Measurements from ENCODE around the gene AUTS2. TPM values are rescaled to one million over a fixed set of nuclear protein-coding genes. Genes with fewer than 3 reads are reported as not detected.
A peak's percentile ranks its signal among the peaks of the same experiment; 100 is the strongest.

AUTS2 gene
- polyA plus RNA-seq, 3 donors: 0.08 to 0.35 TPM; not detected in 1

GRCh38 chr7:69696054-69696591 is 97.8 kb downstream of the AUTS2 start:
- intact Hi-C loops (cut with micrococcal nuclease): no loop called here
- WGBS (ENCODE audit: insufficient coverage): 0% methylated on average over 3 of the region's 7 CpGs
- no peaks in the 10 kb centered on the region for H3K79me2 ChIP-seq (ENCODE audit: insufficient read depth, low read length)
- Mint-ChIP-seq H3K9me3 (no peaks in the 10 kb centered on the region), H3K27me3 (ENCODE audit: low read depth in 3 of 3) (peaks cover 0 to 3% (median 0%) of the 10 kb centered on the region in 3 donors), H3K4me3 (no peak overlapping the region), H3K4me1 (peaks cover 10% of the 10 kb centered on the region), H3K36me3 (no peaks in the 10 kb centered on the region), H3K27ac (no peak overlapping the region)
- H3K4me2 ChIP-seq (replicated peaks; ENCODE audit: extremely low read depth, low read length, poor library complexity, severe bottlenecking): no peak overlapping the region
- H3K4me1 ChIP-seq (ENCODE audit: control insufficient read depth in 1 of 2, insufficient read depth in 2 of 2, low read length in 2 of 2): peaks cover 0 to 3% of the 10 kb centered on the region in 2 donors
- H3K9ac ChIP-seq (ENCODE audit: insufficient read depth, low read length, poor library complexity, severe bottlenecking): no peak overlapping the region
- no peaks in the 10 kb centered on the region for H4K20me1 ChIP-seq (ENCODE audit: insufficient read depth, low read length)
- peak in 1 of 3 donors; percentile 8 for DNase-seq
- H3K4me3 ChIP-seq (replicated peaks in 1 of 3; ENCODE audit: low read depth in 2 of 3, low read length in 3 of 3): no peak overlapping the region
- no peak for TF ChIP-seq CTCF (IDR thresholded peaks at IDR 0.05)
- H3K9me3 ChIP-seq (replicated peaks in 1 of 2; ENCODE audit: control insufficient read depth in 1 of 2, insufficient read depth in 1 of 2, low read length in 2 of 2): no peaks in the 10 kb centered on the region
- no peaks in the 10 kb centered on the region for H3K27me3 ChIP-seq (ENCODE audit: control insufficient read depth in 2 of 2, insufficient read depth in 2 of 2, low read length in 2 of 2)
- H2AFZ ChIP-seq (ENCODE audit: insufficient read depth, low read depth, low read length, poor library complexity, severe bottlenecking): no peak overlapping the region
- no peaks in the 10 kb centered on the region for H3K36me3 ChIP-seq (replicated peaks in 1 of 2; ENCODE audit: control insufficient read depth in 1 of 2, insufficient read depth in 2 of 2, low read length in 2 of 2)
- no peak overlapping the region for H3K27ac ChIP-seq (ENCODE audit: low read depth in 1 of 2, low read length in 2 of 2)

GRCh38 chr7:69696686-69697685 is 98.7 kb downstream of the AUTS2 start:
- TF ChIP-seq CTCF (IDR thresholded peaks at IDR 0.05): no peak
- H3K27me3 ChIP-seq (ENCODE audit: control insufficient read depth in 2 of 2, insufficient read depth in 2 of 2, low read length in 2 of 2): no peaks in the 10 kb centered on the region
- Mint-ChIP-seq H3K4me1 (peaks cover 10% of the 10 kb centered on the region), H3K36me3 (no peaks in the 10 kb centered on the region), H3K4me3 (no peak overlapping the region), H3K27ac (no peak overlapping the region), H3K27me3 (ENCODE audit: low read depth in 3 of 3) (peaks cover 0 to 3% (median 0%) of the 10 kb centered on the region in 3 donors), H3K9me3 (no peaks in the 10 kb centered on the region)
- H3K27ac ChIP-seq (ENCODE audit: low read depth in 1 of 2, low read length in 2 of 2): no peak overlapping the region
- no CpG with 5 or more reads among the region's 5 CpGs for WGBS (ENCODE audit: insufficient coverage)
- H3K4me1 ChIP-seq (ENCODE audit: control insufficient read depth in 1 of 2, insufficient read depth in 2 of 2, low read length in 2 of 2): peaks cover 0 to 3% of the 10 kb centered on the region in 2 donors
- H4K20me1 ChIP-seq (ENCODE audit: insufficient read depth, low read length): no peaks in the 10 kb centered on the region
- H3K4me2 ChIP-seq (replicated peaks; ENCODE audit: extremely low read depth, low read length, poor library complexity, severe bottlenecking): no peak overlapping the region
- intact Hi-C loops (cut with micrococcal nuclease): no loop called here
- no peaks in the 10 kb centered on the region for H3K9me3 ChIP-seq (replicated peaks in 1 of 2; ENCODE audit: control insufficient read depth in 1 of 2, insufficient read depth in 1 of 2, low read length in 2 of 2)
- no peak overlapping the region for H3K9ac ChIP-seq (ENCODE audit: insufficient read depth, low read length, poor library complexity, severe bottlenecking)
- no peak for DNase-seq
- no peaks in the 10 kb centered on the region for H3K79me2 ChIP-seq (ENCODE audit: insufficient read depth, low read length)
- H2AFZ ChIP-seq (ENCODE audit: insufficient read depth, low read depth, low read length, poor library complexity, severe bottlenecking): no peak overlapping the region
- H3K4me3 ChIP-seq (replicated peaks in 1 of 3; ENCODE audit: low read depth in 2 of 3, low read length in 3 of 3): no peak overlapping the region
- H3K36me3 ChIP-seq (replicated peaks in 1 of 2; ENCODE audit: control insufficient read depth in 1 of 2, insufficient read depth in 2 of 2, low read length in 2 of 2): no peaks in the 10 kb centered on the region

Measured in CD14-positive monocyte (primary cell).